Nephron progenitor cell (in vitro differentiated cells): ENCODE results near the gene TCF7L1.

Source experiments
- DNase-seq: peaks from one replicate; pipeline ENCODE4 v3.0.0; 2021
- H3K27ac Mint-ChIP-seq: 2 replicates; pipeline ENCODE4 v1.8.0; 2021; ENCODE audit warnings: mild to moderate bottlenecking, moderate library complexity, mixed read lengths
- H3K27me3 Mint-ChIP-seq: 2 replicates; pipeline ENCODE4 v1.8.0; 2021; ENCODE audit warnings: mild to moderate bottlenecking, low read depth, mixed read lengths; ENCODE audit not compliant: poor library complexity
- H3K36me3 Mint-ChIP-seq: 2 replicates; pipeline ENCODE4 v1.8.0; 2021; ENCODE audit warnings: low read depth, mixed read lengths
- H3K4me1 Mint-ChIP-seq: 2 replicates; pipeline ENCODE4 v1.8.0; 2021; ENCODE audit warnings: mixed read lengths
- H3K4me3 Mint-ChIP-seq: 2 replicates; pipeline ENCODE4 v1.8.0; 2021; ENCODE audit warnings: mild to moderate bottlenecking, moderate library complexity, mixed read lengths
- H3K9me3 Mint-ChIP-seq: 2 replicates; pipeline ENCODE4 v1.8.0; 2021; ENCODE audit warnings: mild to moderate bottlenecking, moderate library complexity, mixed read lengths
- TF ChIP-seq, protein P1 (sequence below): fragments of 200-600 bp; sonication (generic); IDR thresholded peaks from 2 replicates; pipeline ENCODE4 v1.5.0; 2021; ENCODE audit warnings: antibody characterized with exemption

The TCF7L1 gene

DNA sequence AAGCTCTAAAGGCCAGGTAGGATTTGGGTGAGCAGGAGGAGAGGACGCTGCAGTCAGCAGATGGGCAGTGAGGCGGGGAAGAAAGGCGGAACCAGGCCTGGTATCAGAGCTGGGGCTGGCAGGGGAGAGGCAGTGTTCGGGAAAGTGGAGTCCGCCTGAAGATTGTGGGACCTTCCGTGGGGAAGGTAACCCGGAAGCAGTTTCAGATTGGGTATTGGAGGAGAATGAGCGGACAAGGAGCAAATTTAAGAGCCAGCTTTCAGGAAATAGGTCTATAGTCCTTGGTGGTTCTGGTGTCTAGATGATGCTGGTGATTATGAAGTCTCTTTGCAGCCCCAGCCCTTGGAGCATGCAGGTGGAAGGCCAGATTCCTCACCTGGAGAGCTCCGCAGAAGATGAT, 51.0 kb downstream of the TCF7L1 start:
- peaks cover 5% of the 10 kb centered on the region for H3K27me3 Mint-ChIP-seq
- peaks cover 67% of the 10 kb centered on the region for H3K4me1 Mint-ChIP-seq
- peaks cover 42% of the 10 kb centered on the region for H3K36me3 Mint-ChIP-seq
- no peak overlapping the region for H3K27ac Mint-ChIP-seq
- no peak for DNase-seq
- TF ChIP-seq, protein P1, sequence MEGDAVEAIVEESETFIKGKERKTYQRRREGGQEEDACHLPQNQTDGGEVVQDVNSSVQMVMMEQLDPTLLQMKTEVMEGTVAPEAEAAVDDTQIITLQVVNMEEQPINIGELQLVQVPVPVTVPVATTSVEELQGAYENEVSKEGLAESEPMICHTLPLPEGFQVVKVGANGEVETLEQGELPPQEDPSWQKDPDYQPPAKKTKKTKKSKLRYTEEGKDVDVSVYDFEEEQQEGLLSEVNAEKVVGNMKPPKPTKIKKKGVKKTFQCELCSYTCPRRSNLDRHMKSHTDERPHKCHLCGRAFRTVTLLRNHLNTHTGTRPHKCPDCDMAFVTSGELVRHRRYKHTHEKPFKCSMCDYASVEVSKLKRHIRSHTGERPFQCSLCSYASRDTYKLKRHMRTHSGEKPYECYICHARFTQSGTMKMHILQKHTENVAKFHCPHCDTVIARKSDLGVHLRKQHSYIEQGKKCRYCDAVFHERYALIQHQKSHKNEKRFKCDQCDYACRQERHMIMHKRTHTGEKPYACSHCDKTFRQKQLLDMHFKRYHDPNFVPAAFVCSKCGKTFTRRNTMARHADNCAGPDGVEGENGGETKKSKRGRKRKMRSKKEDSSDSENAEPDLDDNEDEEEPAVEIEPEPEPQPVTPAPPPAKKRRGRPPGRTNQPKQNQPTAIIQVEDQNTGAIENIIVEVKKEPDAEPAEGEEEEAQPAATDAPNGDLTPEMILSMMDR = no peak
- no peak overlapping the region for H3K4me3 Mint-ChIP-seq
- no peaks in the 10 kb centered on the region for H3K9me3 Mint-ChIP-seq

GRCh38 chr2:85184990-85185389, 51.8 kb downstream of the TCF7L1 start:
- DNase-seq = no peak
- peak overlapping the region; percentile 73 for H3K27ac Mint-ChIP-seq
- peaks cover 42% of the 10 kb centered on the region for H3K36me3 Mint-ChIP-seq
- peaks cover 67% of the 10 kb centered on the region for H3K4me1 Mint-ChIP-seq
- H3K9me3 Mint-ChIP-seq = no peaks in the 10 kb centered on the region
- TF ChIP-seq, protein P1 = no peak
- H3K27me3 Mint-ChIP-seq = peaks cover 2% of the 10 kb centered on the region
- H3K4me3 Mint-ChIP-seq = no peak overlapping the region

- no peak for DNase-seq
- peaks cover 66% of the 10 kb centered on the region for H3K4me1 Mint-ChIP-seq
- H3K9me3 Mint-ChIP-seq = no peaks in the 10 kb centered on the region
- H3K4me3 Mint-ChIP-seq = no peak overlapping the region
- TF ChIP-seq, protein P1 = no peak
- H3K27ac Mint-ChIP-seq = peak overlapping the region; percentile 73
- H3K27me3 Mint-ChIP-seq = no peaks in the 10 kb centered on the region
- peaks cover 42% of the 10 kb centered on the region for H3K36me3 Mint-ChIP-seq
Observed at GRCh38 chr2:85185431-85185940, 52.3 kb downstream of the TCF7L1 start.

DNA sequence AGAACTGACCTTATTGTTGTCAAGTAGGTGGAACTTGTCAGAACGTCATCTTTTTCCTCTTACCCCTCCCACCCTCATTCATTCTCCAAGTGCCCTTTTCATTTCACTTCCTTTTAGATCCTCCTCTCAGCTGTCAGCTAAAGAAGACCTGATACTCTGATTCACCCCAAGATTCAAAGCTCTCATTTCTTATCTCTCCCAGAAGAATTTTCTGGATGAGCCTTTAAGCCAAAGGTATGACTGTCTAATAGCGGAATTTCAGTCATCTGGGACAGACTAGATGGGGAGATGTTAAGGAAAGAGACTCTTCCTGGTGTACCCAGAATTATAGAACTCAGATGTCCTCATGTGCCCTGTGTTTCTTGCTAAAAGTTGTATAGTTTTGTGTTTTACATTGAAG, 53.9 kb downstream of the TCF7L1 start:
- Mint-ChIP-seq H3K4me3 (no peak overlapping the region), H3K9me3 (no peaks in the 10 kb centered on the region), H3K27me3 (no peaks in the 10 kb centered on the region), H3K4me1 (peaks cover 51% of the 10 kb centered on the region), H3K36me3 (peaks cover 42% of the 10 kb centered on the region), H3K27ac (peak overlapping the region; percentile 12)
- no peak for DNase-seq
- TF ChIP-seq, protein P1 = no peak

DNA sequence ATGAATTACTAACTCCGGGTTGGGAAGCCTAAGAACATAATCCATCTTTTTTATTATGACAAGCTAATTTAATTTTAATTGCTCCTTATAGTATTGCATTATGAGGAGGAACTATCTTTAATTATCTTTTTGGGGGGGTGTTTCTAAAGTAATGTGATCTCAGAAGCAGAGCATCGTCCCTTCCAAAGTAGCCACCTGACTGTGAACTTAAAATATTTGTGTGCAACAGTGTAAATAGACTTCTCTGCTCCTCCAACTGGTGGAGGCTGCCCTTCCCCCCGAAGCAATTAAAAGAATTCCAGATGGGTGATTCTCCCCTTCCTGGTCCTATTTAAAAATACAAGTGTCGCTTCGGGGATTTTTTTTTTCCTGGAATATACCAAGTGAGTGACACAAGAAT, 55.7 kb downstream of the TCF7L1 start:
- Mint-ChIP-seq H3K36me3 (peaks cover 46% of the 10 kb centered on the region), H3K27me3 (no peaks in the 10 kb centered on the region), H3K9me3 (no peaks in the 10 kb centered on the region), H3K27ac (peak overlapping the region; percentile 75), H3K4me1 (peaks cover 42% of the 10 kb centered on the region), H3K4me3 (peak overlapping the region; percentile 37)
- TF ChIP-seq, protein P1 = no peak
- no peak for DNase-seq

DNA sequence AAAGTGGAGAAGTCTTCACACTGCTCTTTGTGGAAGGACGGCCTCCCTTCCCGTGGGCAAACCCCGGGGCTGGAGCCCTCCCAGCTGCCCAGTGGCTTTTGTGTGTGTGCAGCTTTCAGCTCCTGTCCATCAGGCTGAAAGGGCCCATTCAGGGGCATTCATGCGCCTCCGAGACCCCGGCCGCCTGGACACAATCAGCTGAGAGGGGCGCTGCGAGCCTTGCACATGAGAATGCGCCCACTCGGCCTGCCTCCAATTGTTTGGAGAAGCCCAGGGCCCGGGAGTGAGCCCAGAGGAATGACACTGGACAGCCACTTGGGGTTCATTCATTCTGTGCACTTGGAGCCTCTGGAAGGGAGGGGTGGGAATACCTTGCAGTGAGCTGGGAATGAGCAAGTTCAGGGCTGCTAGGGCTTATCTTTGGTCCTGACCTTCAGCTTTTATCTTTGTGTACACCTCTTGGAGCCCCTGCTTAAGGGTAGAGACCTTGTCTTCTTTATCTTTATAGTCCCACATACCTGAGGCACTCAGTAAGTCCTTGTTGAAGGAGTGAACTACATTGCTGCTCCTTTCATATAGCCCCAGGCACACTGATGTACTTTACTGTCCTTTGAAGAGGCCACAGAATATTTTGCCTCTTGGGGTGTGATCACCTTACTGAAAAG, 56.5 kb downstream of the TCF7L1 start:
- H3K4me3 Mint-ChIP-seq = no peak overlapping the region

More for the DNA sequence above, 56.5 kb downstream of the TCF7L1 start:
- DNase-seq = peak; percentile 24
- H3K27ac Mint-ChIP-seq = peak overlapping the region; percentile 75
- TF ChIP-seq, protein P1 = no peak
- H3K36me3 Mint-ChIP-seq = peaks cover 48% of the 10 kb centered on the region
- H3K4me1 Mint-ChIP-seq = peaks cover 37% of the 10 kb centered on the region
- no peaks in the 10 kb centered on the region for H3K27me3 Mint-ChIP-seq
- no peaks in the 10 kb centered on the region for H3K9me3 Mint-ChIP-seq
